SK-N-SH treated with all-trans-retinoic acid at 6 μM for 48 hours (cell line): ENCODE results near the gene SORL1.

Source experiments
- BACH2 ChIP-seq: fragments of 250-450 bp; sonication (Bioruptor Pico); IDR thresholded peaks from 2 replicates; pipeline ENCODE4 v1.9.0; 2021; ENCODE audit warnings: mild to moderate bottlenecking, borderline replicate concordance
- CREB5 ChIP-seq: fragments of 250-450 bp; sonication (Bioruptor Pico); IDR thresholded peaks from 2 replicates; pipeline ENCODE4 v1.5.1; 2020; ENCODE audit warnings: low read depth, mild to moderate bottlenecking, moderate library complexity
- CSDC2 ChIP-seq: fragments of 250-450 bp; sonication (Bioruptor Pico); IDR thresholded peaks from 2 replicates; pipeline ENCODE4 v1.5.0; 2020; ENCODE audit warnings: mild to moderate bottlenecking, moderate library complexity
- CSRNP3 ChIP-seq: fragments of 250-450 bp; sonication (Bioruptor Pico); IDR thresholded peaks from 2 replicates; pipeline ENCODE4 v1.5.1; 2021; ENCODE audit warnings: mild to moderate bottlenecking, moderate library complexity
- ISL1 ChIP-seq: fragments of 250-450 bp; sonication (Bioruptor Pico); IDR thresholded peaks from 2 replicates; pipeline ENCODE4 v2.1.2; 2022; ENCODE audit warnings: mild to moderate bottlenecking, moderate library complexity
- RARB ChIP-seq: fragments of 250-450 bp; sonication (Bioruptor Pico); IDR thresholded peaks from 2 replicates; pipeline ENCODE4 v1.8.0; 2021; ENCODE audit warnings: mild to moderate bottlenecking, moderate library complexity
- SNAI2 ChIP-seq: fragments of 250-450 bp; sonication (Bioruptor Pico); IDR thresholded peaks from 2 replicates; pipeline ENCODE4 v1.5.0; 2020; ENCODE audit warnings: mild to moderate bottlenecking, moderate library complexity
- TCF4 ChIP-seq: fragments of 250-450 bp; sonication (Bioruptor Pico); IDR thresholded peaks from 2 replicates; pipeline ENCODE4 v1.8.0; 2021; ENCODE audit warnings: mild to moderate bottlenecking, moderate library complexity, borderline replicate concordance
- TOX ChIP-seq: fragments of 250-450 bp; sonication (Bioruptor Pico); IDR thresholded peaks from 2 replicates; pipeline ENCODE4 v1.8.0; 2021; ENCODE audit warnings: mild to moderate bottlenecking, moderate library complexity, borderline replicate concordance
- ZFP30 ChIP-seq: fragments of 450-650 bp; formaldehyde crosslinking; IDR thresholded peaks from 2 replicates; pipeline ENCODE4 v1.5.0; 2022; ENCODE audit warnings: mild to moderate bottlenecking, moderate library complexity
- ZNF70 ChIP-seq: fragments of 450-650 bp; formaldehyde crosslinking; IDR thresholded peaks from 2 replicates; pipeline ENCODE4 v1.5.0; 2020; ENCODE audit warnings: mild to moderate bottlenecking, moderate library complexity
- ZNF8 ChIP-seq: fragments of 450-650 bp; formaldehyde crosslinking; IDR thresholded peaks from 2 replicates; pipeline ENCODE4 v1.5.0; 2020; ENCODE audit warnings: mild to moderate bottlenecking, moderate library complexity
- TF ChIP-seq, protein P1 (sequence below): fragments of 250-450 bp; sonication (Bioruptor Pico); IDR thresholded peaks from 2 replicates; pipeline ENCODE4 v1.8.0; 2020; ENCODE audit warnings: mild to moderate bottlenecking, moderate library complexity, borderline replicate concordance

- TF ChIP-seq ZFP30 (CRISPR knock-in tag) (no peak), CSRNP3 (CRISPR knock-in tag) (no peak), TOX (CRISPR knock-in tag) (no peak), RARB (no peak), CREB5 (CRISPR knock-in tag) (no peak), CSDC2 (CRISPR knock-in tag) (no peak), BACH2 (CRISPR knock-in tag) (no peak), ZNF70 (CRISPR knock-in tag) (no peak), ISL1 (CRISPR knock-in tag) (no peak), TCF4 (no peak), SNAI2 (no peak), ZNF8 (CRISPR knock-in tag) (no peak)
- TF ChIP-seq, protein P1, sequence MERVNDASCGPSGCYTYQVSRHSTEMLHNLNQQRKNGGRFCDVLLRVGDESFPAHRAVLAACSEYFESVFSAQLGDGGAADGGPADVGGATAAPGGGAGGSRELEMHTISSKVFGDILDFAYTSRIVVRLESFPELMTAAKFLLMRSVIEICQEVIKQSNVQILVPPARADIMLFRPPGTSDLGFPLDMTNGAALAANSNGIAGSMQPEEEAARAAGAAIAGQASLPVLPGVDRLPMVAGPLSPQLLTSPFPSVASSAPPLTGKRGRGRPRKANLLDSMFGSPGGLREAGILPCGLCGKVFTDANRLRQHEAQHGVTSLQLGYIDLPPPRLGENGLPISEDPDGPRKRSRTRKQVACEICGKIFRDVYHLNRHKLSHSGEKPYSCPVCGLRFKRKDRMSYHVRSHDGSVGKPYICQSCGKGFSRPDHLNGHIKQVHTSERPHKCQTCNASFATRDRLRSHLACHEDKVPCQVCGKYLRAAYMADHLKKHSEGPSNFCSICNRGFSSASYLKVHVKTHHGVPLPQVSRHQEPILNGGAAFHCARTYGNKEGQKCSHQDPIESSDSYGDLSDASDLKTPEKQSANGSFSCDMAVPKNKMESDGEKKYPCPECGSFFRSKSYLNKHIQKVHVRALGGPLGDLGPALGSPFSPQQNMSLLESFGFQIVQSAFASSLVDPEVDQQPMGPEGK (CRISPR knock-in tag), result no peak
These were observed 25.4 kb upstream of the SORL1 start for GRCh38 chr11:121426476-121427399.
